Melanocyte of skin (primary cell): ENCODE results near the gene TBC1D3I. TPM values are rescaled to one million over a fixed set of nuclear protein-coding genes. Genes with fewer than 3 reads are reported as not detected.

Experiments
- small RNA-seq, 2 donors: library from RNA; depleted of rRNA; stranded (forward); fragments of <200 nt; gene quantifications; one replicate each; pipeline ENCODE3, GENCODE V24; 2012
- total RNA-seq, 2 donors: library from RNA; depleted of rRNA; stranded (reverse); fragments of >200 nt; gene quantifications; 2 replicates each; pipeline ENCODE4 v1.2.3, GENCODE V29; 2012

TBC1D3I gene
- under 1 TPM in 1 of 2 donors, not detected in 1; under 0.01 TPM for total RNA-seq

DNA sequence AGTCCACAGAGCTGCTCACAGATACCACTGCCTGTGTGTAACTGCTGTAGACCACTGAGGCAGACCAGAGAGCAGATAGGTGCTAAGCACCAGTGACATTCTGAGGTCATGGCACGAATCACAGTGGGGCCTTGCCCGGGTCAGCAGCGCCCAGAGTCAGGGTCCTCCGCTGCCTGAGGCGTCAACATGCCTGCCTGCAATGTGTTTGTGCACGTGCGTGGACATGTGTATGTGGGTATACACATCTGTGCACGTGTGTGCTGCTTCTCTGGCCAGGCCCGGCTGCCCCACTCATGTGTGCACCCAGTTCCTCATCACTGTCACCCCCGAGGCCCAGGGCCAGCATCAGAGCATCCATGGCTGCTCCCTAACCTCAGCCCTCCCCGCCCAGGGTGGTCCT is at the start of gene TBC1D3I:
Gene TBC1D3I, minus strand, starts transcription at position 101 of the 400 bp plus-strand sequence. CDS start 1,585 bp downstream, outside the sequence.

DNA sequence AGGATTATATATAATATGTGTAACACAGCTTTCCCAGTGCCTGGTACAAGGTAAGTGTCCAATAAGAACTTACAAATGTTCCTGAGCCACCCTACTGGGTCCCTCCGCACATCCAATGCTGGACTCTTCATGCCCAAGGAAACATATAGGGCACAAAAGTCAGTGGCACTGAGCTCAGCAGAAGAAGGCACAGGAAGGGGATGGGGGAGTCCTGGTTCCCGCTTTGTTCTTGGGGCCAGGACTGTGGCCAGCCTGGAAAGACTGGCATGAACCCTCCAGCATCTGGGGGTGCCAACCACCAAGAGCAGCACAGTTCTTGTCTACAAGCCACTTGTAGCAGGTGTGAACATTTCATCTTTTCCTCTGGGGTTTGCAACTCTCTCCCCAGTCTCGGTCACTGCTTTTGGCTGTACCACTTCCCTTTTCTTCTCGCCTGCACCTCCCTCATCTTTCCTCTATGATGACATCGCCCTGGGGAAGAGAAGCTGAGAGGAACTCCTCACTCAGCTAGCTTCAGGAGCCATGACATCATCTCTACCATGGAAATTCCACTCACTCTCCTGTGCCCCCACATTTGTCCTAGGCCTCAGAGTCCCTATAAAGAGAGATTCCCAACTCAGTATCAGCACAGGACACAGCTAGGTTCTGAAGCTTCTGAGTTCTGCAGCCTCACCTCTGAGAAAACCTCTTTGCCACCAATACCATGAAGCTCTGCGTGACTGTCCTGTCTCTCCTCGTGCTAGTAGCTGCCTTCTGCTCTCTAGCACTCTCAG is 53.7 kb downstream of the TBC1D3I start, which contains the start of gene CCL4L2:
Gene CCL4L2, plus strand, starts transcription at position 625 of the 773 bp plus-strand sequence.

Small RNAs within 50 kb of the gene (small RNA-seq; reads per million reads assigned to genes)
- gene AC243829.3 = 0 reads per million in 2 donors
- 0 reads per million in 2 donors for gene AC243829.6
- 0 reads per million in 2 donors for gene RF00019

Other genes starting within 250 kb of the TBC1D3I start
- gene CCL23, start 246.6 kb downstream of the TBC1D3I start, total RNA-seq = not detected
- gene CCL18, start 200.3 kb downstream of the TBC1D3I start, total RNA-seq = 1 to 10 TPM; 3.0 to 3.8 TPM
- under 1 TPM in 1 of 2 donors, not detected in 1; 0.67 TPM for gene CCL3, start 174.4 kb downstream of the TBC1D3I start, total RNA-seq
- gene CCL4, start 160.7 kb downstream of the TBC1D3I start, total RNA-seq = not detected
- gene TBC1D3B, start 87.9 kb downstream of the TBC1D3I start, total RNA-seq = not detected
- under 1 TPM in 1 of 2 donors, not detected in 1; 0.69 TPM for gene CCL3L1, start 67.8 kb downstream of the TBC1D3I start, total RNA-seq
- gene CCL4L2, start 53.5 kb downstream of the TBC1D3I start, total RNA-seq = not detected
- gene TBC1D3G, start 59.3 kb upstream of the TBC1D3I start, total RNA-seq = not detected
- not detected for gene TBC1D3H, start 123.9 kb upstream of the TBC1D3I start, total RNA-seq
- gene ZNHIT3, start 222.1 kb upstream of the TBC1D3I start, total RNA-seq = 10 to 100 TPM; 16.9 to 19.0 TPM